HG02884 (cell line): Measurements from ENCODE around the gene TMEM259.
"Not testable (repeated sequence)": the region's sequence is repeated elsewhere in the genome, so short reads cannot be mapped to it uniquely, and the experiment has no call there.

Source experiments
- ATAC-seq: cut with Tn5 transposase; IDR thresholded peaks from one replicate; pipeline ENCODE4 v1.9.1; 2021; ENCODE audit warnings: mild to moderate bottlenecking, moderate library complexity; ENCODE audit not compliant: unreplicated experiment

The TMEM259 gene

GRCh38 chr19:1040476-1041271, 19.8 kb upstream of the TMEM259 start:
- ATAC-seq = peak; percentile 41

DNA sequence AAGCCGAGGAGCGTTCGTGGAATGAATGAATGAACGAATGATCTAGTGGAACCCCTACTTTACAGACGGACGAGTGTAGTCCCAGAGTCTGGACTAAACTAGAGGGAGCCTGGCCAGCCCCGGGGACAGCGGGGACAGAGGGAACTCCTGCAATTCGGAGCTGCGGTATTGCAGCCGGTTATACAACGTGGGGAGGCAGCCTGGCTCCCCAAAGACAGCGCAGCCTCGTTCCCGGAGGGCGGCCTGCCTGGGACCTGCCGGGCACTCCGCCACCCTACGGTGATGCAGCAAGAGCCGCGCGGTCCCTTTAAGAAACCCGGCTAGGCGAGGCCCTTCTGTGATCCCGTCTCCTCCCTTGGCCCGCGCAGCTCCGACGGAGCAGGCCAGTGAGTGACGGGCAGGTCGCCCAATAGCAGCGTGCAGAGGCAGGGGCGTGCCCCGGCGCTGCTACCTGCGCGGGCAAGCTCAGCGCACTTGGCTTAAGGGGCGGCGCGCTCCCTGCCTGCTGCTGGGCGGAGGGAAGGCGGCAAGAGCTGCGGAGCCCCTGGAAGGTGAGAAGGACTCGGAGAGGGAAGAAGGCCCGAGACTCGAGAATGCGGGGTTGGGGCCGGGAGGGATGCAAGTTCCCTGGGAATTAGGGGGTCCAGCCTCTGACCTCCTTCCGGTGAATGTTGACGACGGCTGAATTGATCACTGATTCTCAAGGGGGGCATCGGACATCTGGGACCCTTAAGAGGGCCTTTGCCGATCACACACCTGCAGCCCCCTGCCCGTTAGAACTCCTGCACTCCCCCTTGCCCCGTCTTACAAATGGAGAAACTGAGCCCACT, 18.9 kb upstream of the TMEM259 start, which contains the start of gene ABCA7:
Gene ABCA7, plus strand, starts transcription at position 462 of the 830 bp plus-strand sequence. CDS start 1,255 bp downstream, outside the sequence.
- ATAC-seq = peak; percentile 61

DNA sequence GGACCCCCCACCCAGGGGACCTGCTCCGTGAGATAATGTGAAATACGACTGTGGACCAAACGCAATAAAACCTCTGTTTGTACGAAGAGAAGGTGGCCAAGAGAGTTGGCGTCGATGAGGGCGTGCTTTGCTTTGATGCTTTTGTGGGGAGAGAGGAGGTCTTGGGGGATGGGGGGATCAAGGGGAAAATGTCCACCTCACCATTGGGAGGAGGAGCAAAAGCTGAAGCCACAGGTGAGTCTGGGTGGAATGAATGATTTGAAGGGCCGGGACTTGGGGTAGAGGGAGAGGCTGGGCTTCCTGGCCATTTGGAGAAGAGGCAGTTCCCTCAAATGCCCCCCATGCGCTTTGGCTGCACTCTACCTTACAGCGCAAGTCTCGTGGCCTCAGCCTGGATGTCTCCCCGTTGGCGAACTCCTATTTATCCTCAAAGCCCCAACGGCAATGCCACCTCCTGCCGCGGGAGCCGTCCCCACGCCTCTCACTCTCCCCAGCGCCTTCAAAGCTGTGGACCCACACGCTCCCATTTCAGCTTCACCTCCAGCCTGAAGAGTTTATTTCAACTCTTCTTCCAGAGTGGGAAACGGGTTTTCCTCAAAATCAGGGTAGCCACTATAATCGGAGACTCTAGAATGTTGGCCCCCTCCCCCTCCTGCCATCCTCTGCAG, 18.2 kb upstream of the TMEM259 start:
- ATAC-seq = no peak

DNA sequence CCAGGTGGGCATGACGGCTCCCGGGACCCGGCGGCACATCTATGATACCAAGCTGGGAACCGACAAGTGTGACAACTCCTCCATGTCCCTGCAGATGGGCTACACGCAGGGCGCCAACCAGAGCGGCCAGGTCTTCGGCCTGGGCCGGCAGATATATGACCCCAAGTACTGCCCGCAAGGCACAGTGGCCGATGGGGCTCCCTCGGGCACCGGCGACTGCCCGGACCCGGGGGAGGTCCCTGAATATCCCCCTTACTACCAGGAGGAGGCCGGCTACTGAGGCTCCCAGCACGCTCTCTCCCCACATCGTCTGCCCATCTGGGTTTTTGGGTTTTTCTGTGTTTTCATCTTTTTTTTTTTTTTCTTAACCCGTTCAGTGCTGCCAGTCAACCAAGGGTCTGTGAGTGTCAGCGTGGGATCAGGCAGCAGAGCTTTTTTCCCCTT, 16.7 kb upstream of the TMEM259 start:
- no peak for ATAC-seq

DNA sequence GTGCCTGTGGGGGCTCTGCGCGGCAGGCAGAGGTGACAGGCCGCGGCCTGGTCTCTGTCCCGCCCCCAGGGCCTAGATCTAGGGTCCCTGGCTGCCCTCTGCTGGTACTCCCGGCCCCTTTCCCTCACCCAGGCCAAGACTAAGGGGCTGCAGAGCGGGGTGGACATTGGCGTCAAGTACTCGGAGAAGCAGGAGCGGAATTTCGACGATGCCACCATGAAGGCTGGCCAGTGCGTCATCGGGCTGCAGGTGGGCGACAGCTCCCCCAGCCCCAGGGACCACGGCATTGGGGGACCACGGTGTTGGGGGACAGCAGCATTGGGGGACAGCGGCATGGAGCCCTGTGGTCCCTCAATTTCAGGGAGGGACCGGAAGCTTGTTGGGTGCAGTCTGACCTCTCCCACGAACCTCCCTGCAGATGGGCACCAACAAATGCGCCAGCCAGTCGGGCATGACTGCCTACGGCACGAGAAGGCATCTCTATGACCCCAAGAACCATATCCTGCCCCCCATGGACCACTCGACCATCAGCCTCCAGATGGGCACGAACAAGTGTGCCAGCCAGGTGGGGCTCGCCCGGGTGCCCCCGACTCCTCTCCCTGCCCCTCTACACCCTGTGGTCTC, 15.2 kb upstream of the TMEM259 start:
- no peak for ATAC-seq

DNA sequence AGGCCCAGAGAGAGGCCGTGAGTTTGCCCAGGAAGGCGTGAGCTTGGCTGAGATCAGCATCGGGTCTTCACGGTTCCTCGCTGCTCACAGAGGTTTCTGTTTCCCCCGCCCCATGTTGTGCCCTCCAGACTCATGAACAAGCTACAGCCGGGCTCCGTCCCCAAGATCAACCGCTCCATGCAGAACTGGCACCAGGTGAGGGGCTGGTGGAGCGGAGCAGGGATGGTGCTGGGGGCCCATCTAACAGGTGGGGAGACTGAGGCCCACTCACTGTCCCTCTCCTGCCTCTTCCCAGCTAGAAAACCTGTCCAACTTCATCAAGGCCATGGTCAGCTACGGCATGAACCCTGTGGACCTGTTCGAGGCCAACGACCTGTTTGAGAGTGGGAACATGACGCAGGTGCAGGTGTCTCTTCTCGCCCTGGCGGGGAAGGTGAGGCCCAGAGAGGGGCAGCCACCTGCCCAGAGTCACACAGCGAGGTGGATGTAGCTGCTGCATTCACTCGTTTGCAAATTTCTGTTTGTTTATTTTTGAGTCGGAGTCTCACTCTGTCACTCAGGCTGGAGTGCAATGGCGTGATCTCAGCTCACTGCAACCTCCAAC, 11.4 kb upstream of the TMEM259 start:
- no peak for ATAC-seq

DNA sequence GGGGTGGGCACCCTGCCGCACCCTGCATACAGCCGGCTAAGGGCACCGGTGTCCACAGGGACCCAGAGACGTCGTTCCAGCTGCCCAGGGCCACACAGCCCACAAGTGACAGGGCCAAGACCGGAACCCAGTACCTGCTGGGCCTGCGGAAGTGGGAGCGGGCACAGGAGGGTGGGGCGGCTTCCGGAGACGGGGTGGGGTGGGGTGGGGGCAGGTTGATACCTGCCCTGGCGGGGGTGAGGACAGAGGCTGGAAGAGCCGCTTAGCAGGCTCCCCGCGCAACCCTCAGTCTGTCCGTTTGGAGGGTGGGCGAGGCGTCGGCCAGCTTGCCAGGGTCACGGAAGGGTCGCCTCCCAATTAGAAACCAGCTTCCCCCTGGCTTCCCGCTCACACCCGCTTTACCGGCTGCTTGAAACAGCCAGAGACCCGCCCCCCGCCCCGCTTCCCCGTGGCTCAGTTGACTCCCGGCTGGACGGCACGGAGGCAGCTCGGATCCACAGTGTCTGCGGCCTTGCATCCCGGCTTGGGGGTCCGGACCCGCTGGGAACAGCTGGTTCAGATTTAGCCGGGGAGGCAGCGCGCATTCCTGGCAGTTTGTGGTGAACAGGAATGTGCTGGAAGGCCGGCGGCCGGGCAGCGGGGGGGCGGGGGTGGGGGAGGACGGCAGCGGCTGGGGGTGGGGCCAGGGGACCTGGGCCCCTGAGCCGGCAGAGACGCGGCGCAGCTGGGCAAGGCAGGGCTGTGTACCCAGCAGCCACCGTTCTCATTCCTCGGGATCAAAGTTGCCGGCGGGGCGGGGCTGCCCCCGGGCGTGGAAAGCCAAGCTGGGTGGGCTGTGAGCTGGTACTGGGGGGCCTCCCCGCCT, 7.4 kb upstream of the TMEM259 start:
- ATAC-seq = no peak

GRCh38 chr19:1027650-1028061, 6.7 kb upstream of the TMEM259 start:
- no peak for ATAC-seq

DNA sequence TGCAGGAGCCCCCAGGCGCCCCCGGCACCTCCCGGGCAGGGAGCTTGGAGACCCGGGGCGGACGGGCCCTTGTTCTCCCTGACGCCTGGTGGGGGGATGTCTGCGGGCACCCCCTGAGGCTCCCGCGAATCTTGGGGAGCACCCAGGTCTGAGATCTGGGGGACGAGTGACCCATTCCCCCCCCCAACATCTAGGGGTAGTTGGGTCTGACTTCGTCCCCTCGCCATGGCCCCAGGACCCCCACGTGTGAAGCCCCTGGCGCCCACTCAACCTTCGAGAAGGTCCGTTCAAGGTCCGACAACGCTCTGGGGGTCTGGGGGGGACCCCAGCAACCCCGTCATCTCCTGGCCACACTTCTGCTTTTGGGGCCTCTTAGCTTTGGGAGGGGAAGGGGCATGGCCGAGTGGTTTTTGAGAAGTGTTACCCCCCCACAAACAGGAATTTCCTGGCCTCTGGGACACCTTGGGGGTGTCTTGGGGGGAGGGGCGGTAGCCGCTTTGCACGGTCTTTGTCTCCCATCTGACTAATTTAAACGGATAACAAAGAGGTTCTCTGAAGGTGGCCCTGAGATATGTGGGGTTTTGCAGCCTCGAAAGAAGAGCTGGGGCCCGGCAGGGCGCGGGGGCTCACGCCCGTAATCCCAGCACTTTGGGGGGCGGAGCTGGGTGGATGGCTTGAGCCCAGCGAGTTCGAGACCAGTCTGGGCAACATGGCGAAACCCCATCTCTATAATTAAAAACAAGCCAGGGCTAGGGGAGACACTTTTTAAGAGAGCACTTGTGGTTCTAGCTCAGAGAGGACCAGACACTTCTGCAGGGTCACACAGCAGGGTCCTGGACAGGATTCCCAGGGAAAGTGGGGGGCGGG, 6.1 kb upstream of the TMEM259 start:
- ATAC-seq = no peak

DNA sequence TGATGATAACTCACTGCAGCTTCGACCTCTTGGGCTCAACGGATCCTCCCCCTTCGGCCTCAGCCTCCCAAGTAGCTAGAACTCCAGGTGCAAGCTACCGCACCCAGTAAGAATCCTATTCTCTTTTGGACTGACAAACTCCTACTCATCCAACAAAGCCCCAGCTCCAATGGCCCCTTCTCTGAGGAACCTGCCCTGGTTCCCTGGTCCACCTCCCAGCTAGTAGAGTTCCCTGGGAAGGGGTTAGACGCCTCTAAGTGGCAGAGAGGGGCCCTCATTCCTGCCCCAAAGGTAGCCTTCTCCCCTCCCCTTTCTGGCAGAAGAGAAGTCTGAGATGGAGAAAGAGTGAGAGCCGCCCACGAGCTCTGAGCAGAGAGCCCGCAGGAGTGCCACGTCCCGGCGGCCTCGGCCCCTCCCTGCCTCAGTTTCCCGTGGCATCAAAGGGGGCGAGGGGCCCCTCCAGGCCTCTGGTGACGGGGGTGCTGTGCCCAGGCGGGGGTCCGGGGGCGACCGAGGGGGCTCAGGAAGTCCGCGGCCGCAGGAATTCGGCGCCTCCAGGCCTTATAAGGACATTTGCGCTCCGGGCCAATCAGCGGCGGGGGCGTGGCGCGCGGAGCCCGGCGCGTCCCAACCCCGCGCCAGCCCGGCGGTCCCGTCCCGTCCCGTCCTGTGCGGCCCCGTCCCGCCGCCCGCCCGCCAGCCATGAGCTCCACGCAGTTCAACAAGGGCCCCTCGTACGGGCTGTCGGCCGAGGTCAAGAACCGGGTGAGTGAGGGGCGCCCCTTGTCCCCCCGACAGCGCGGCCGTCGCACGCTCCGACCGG, 5.2 kb upstream of the TMEM259 start, which contains the start of gene CNN2:
Gene CNN2, plus strand, starts transcription at position 649 of the 823 bp plus-strand sequence. Its CDS starts 54 bp downstream, at position 703.
- ATAC-seq = no peak

DNA sequence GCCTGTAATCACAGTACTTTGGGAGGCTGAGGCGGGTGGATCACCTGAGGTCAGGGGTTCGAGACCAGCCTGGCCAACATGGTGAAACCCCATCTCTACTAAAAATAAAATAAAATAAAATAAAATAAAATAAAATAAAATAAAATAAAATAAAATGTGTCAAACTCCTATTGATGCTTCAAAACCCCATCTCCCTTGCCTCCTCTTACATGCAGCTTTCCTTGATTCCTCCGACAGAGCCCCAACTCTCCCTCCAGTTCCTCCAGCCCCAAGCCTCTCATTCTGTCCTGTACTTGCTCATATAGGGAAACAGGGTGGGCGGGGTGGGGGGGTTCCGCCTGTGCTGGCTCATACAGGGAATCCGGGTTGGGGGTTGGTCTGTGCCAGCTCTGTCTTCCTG, 4.2 kb upstream of the TMEM259 start:
- ATAC-seq = not testable (repeated sequence)

DNA sequence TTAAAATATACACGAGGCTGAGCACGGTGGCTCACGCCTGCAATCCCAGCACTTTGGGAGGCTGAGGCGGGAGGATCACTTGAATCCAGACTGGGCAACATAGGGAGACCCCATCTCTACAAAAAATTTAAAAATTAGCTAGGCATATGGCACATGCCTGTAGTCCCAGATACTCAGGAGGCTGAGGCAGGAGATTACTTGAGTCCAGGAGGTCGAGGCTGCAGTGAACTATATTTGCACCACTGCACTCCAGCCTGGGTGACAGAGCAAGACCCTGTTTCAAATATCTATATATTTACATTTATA, 2.9 kb upstream of the TMEM259 start:
- not testable (repeated sequence) for ATAC-seq

GRCh38 chr19:1019980-1020867, 699 bp downstream of the TMEM259 start:
- peak; percentile 9 for ATAC-seq

DNA sequence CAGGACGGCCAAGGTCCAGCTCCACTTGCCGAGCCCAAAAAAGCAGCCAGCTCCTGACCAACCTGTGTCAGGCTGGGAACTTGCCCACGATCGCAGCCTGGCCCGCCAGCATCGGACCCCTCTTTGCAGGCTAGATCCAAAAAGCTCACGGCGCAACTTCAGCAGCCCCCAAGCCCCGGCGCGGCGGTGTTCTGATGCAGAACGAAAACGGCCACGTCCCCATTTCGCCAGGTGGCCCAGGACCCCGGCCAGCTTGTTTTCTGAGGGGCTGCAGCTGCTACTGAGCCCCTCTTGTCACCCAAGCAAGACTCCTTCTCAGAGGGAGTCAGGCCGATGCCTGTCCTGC, 1.3 kb downstream of the TMEM259 start:
- ATAC-seq = no peak

DNA sequence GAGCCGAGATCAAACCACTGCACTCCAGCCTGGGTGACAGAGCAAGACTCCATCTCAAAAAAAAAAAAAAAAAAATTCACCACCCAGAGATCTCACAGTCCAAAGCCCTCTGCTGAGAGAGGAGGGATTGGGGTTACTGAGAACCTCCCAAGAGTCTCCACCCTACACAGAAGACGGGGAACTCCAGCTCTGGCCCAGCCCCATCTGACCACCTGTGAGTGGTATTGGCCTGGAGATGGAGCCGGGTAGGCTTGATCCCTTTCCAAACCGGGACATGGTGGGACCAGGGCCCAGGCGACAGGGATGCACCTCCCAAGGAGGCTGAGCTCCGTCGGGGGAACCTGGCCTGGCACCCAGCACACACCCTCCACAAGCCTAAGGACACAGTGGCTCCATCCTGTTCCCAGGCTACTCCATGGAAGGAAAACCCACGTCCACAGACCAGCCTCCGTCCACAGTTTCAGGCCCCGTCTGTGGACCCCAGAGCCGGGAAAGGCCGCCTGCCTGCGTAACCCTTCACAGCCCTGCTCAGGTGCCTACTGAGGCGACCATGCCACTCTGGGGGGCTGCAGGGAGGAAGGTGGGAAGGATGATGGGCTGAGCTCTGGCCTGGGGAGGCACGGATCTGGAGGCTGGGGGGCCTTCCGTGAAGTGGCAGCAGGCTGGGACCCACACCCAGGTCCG, 1.8 kb downstream of the TMEM259 start:
- no peak for ATAC-seq

- no peak for ATAC-seq
Measured at GRCh38 chr19:1018393-1018792, 2.5 kb downstream of the TMEM259 start.
